KMS-11 (cell line): ENCODE results near the gene PPIF.

Experiments used
- H2AFZ ChIP-seq: fragments of 200-600 bp; sonication (generic); 2 replicates; pipeline ENCODE4 v1.6.1; 2016; ENCODE audit warnings: antibody characterized with exemption, mixed run types, low read depth
- H3K27ac ChIP-seq: fragments of 200-600 bp; sonication (generic); 2 replicates; pipeline ENCODE4 v1.6.1; 2016; ENCODE audit warnings: mild to moderate bottlenecking, mixed run types
- H3K27me3 ChIP-seq: fragments of 200-600 bp; sonication (generic); 2 replicates; pipeline ENCODE4 v1.6.1; 2017; ENCODE audit warnings: mild to moderate bottlenecking, low read depth, mixed run types, moderate library complexity; ENCODE audit not compliant: insufficient read depth
- H3K36me3 ChIP-seq: fragments of 200-600 bp; sonication (generic); 2 replicates; pipeline ENCODE4 v1.6.1; 2017; ENCODE audit warnings: mild to moderate bottlenecking, mixed run types; ENCODE audit not compliant: insufficient read depth
- H3K4me1 ChIP-seq: fragments of 200-600 bp; sonication (generic); 2 replicates; pipeline ENCODE4 v1.6.1; 2016; ENCODE audit warnings: mild to moderate bottlenecking, low read depth, mixed run types; ENCODE audit not compliant: poor library complexity, severe bottlenecking
- H3K4me2 ChIP-seq: fragments of 200-600 bp; sonication (generic); 2 replicates; pipeline ENCODE4 v1.7.0; 2016; ENCODE audit warnings: mild to moderate bottlenecking, mixed run types
- H3K4me3 ChIP-seq: fragments of 200-600 bp; sonication (generic); IDR thresholded peaks from 2 replicates; pipeline ENCODE4 v1.6.1; 2017; ENCODE audit warnings: low read depth, low read length, mixed read lengths; ENCODE audit not compliant: insufficient read depth
- H3K79me2 ChIP-seq: fragments of 200-600 bp; sonication (generic); 2 replicates; pipeline ENCODE4 v1.6.1; 2016; ENCODE audit warnings: low read depth, mixed run types; ENCODE audit not compliant: insufficient read depth
- H3K9ac ChIP-seq: fragments of 200-600 bp; sonication (generic); 2 replicates; pipeline ENCODE4 v1.6.1; 2016; ENCODE audit warnings: mild to moderate bottlenecking, mixed run types
- H4K20me1 ChIP-seq: fragments of 200-600 bp; sonication (generic); 2 replicates; pipeline ENCODE4 v1.6.1; 2016; ENCODE audit warnings: mild to moderate bottlenecking, mixed run types; ENCODE audit not compliant: insufficient read depth
- CTCF ChIP-seq: fragments of 200-600 bp; sonication (generic); conservative IDR thresholded peaks from 2 replicates; pipeline ENCODE4 v1.6.1; 2017; ENCODE audit warnings: low read depth, mild to moderate bottlenecking, antibody characterized with exemption, low read length, moderate library complexity, mixed read lengths

Gene PPIF

GRCh38 chr10:79313320-79313719 lies 33.9 kb upstream of the PPIF start:
- H3K4me3 ChIP-seq = no peak overlapping the region
- no peak for TF ChIP-seq CTCF
- H3K27me3 ChIP-seq = no peaks in the 10 kb centered on the region
- no peak overlapping the region for H3K9ac ChIP-seq
- H4K20me1 ChIP-seq = no peaks in the 10 kb centered on the region
- H3K36me3 ChIP-seq = no peaks in the 10 kb centered on the region; the same call in 1 of the 2 replicates
- H3K79me2 ChIP-seq = no peaks in the 10 kb centered on the region
- no peak overlapping the region for H3K4me2 ChIP-seq
- H3K4me1 ChIP-seq = peaks cover 38% of the 10 kb centered on the region
- no peak overlapping the region for H2AFZ ChIP-seq
- H3K27ac ChIP-seq = no peak overlapping the region

GRCh38 chr10:79313911-79314439 lies 33.3 kb upstream of the PPIF start:
- no peak overlapping the region for H3K4me2 ChIP-seq
- TF ChIP-seq CTCF = no peak
- no peak overlapping the region for H3K27ac ChIP-seq

GRCh38 chr10:79314761-79315601 lies 32.3 kb upstream of the PPIF start:
- Histone ChIP-seq H3K4me3 (no peak overlapping the region), H3K36me3 (no peaks in the 10 kb centered on the region), H3K27me3 (no peaks in the 10 kb centered on the region), H2AFZ (no peak overlapping the region), H3K27ac (peak overlapping the region; percentile 89; the same call in 1 of the 2 replicates), H4K20me1 (no peaks in the 10 kb centered on the region), H3K79me2 (no peaks in the 10 kb centered on the region), H3K4me1 (peaks cover 54% of the 10 kb centered on the region), H3K4me2 (peak overlapping the region; percentile 81; the same call in 1 of the 2 replicates), H3K9ac (no peak overlapping the region)
- no peak for TF ChIP-seq CTCF

More at GRCh38 chr10:79313911-79314439, 33.3 kb upstream of the PPIF start:
- Histone ChIP-seq H3K36me3 (no peaks in the 10 kb centered on the region; the same call in 1 of the 2 replicates), H3K9ac (no peak overlapping the region), H4K20me1 (no peaks in the 10 kb centered on the region), H3K4me3 (no peak overlapping the region), H3K4me1 (peaks cover 44% of the 10 kb centered on the region), H2AFZ (no peak overlapping the region), H3K27me3 (no peaks in the 10 kb centered on the region), H3K79me2 (no peaks in the 10 kb centered on the region)

GRCh38 chr10:79315602-79315920 lies 31.7 kb upstream of the PPIF start:
- Histone ChIP-seq H3K27me3 (no peaks in the 10 kb centered on the region), H3K4me3 (no peak overlapping the region), H3K36me3 (no peaks in the 10 kb centered on the region), H2AFZ (no peak overlapping the region), H3K4me1 (peaks cover 60% of the 10 kb centered on the region), H3K79me2 (no peaks in the 10 kb centered on the region), H3K27ac (peak overlapping the region; percentile 89; the same call in 1 of the 2 replicates), H4K20me1 (no peaks in the 10 kb centered on the region), H3K4me2 (peak overlapping the region; percentile 81), H3K9ac (no peak overlapping the region)
- TF ChIP-seq CTCF = no peak
